HG02798 (cell line): ENCODE measurements around the gene HERC3.

Experiments used
- ATAC-seq: cut with Tn5 transposase; IDR thresholded peaks from one replicate; pipeline ENCODE4 v1.9.1; 2021; ENCODE audit warnings: mild to moderate bottlenecking; ENCODE audit not compliant: unreplicated experiment, poor library complexity

Gene HERC3

GRCh38 chr4:88738180-88738579 lies 145.9 kb downstream of the HERC3 start:
- no peak for ATAC-seq

GRCh38 chr4:88742561-88742960 lies 150.3 kb downstream of the HERC3 start:
- ATAC-seq = no peak

- no peak for ATAC-seq
Observed at GRCh38 chr4:88743696-88744095, 151.4 kb downstream of the HERC3 start.

- ATAC-seq = no peak
Observed at GRCh38 chr4:88744609-88745008, 152.3 kb downstream of the HERC3 start.

GRCh38 chr4:88745175-88745574 lies 152.9 kb downstream of the HERC3 start:
- no peak for ATAC-seq

- no peak for ATAC-seq
Observed at GRCh38 chr4:88745581-88746163, 153.4 kb downstream of the HERC3 start.

GRCh38 chr4:88746206-88746605 lies 153.9 kb downstream of the HERC3 start:
- no peak for ATAC-seq

GRCh38 chr4:88747351-88747750 lies 155.1 kb downstream of the HERC3 start:
- no peak for ATAC-seq

GRCh38 chr4:88750369-88750768 lies 158.1 kb downstream of the HERC3 start:
- no peak for ATAC-seq

GRCh38 chr4:88751258-88752075 lies 159.2 kb downstream of the HERC3 start:
- ATAC-seq = no peak

GRCh38 chr4:88752076-88752463 lies 159.8 kb downstream of the HERC3 start:
- ATAC-seq = no peak

GRCh38 chr4:88752754-88753153 lies 160.5 kb downstream of the HERC3 start:
- no peak for ATAC-seq

GRCh38 chr4:88753658-88754571 lies 161.6 kb downstream of the HERC3 start:
- no peak for ATAC-seq

- ATAC-seq = no peak
Observed at GRCh38 chr4:88754796-88755195, 162.5 kb downstream of the HERC3 start.

- no peak for ATAC-seq
Observed at GRCh38 chr4:88755454-88755853, 163.2 kb downstream of the HERC3 start.

GRCh38 chr4:88756149-88756548 lies 163.9 kb downstream of the HERC3 start:
- no peak for ATAC-seq

GRCh38 chr4:88757067-88757466 lies 164.8 kb downstream of the HERC3 start:
- no peak for ATAC-seq

GRCh38 chr4:88757776-88758175 lies 165.5 kb downstream of the HERC3 start:
- no peak for ATAC-seq
